ENCODE results near the gene RABGAP1L.
"Not testable (repeated sequence)": the region's sequence is repeated elsewhere in the genome, so short reads cannot be mapped to it uniquely, and the experiment has no call there.

The RABGAP1L gene

DNA sequence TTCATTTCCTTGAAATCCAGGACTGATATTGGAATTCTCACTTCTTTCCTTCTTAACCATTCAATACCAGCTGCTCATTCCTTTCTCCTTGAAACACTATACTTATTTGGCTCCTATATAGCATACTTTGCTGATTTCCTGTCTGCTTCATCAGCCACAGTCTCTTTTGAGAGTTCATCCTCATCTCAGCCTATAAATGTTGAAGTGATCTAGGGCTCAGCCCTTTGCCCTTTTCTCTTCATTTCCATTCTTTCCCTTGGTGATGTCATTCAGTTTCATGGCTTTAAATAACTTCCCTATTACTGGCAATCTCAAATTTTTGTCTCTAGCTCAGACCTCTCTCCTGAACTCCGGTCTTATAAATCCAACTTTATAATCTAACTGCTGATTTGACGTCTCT, 24.1 kb upstream of the RABGAP1L start:
- H3K4me3 ChIP-seq (ENCODE audit: low read depth, low read length): no peak overlapping the region
- ChIA-PET POLR2A (no interaction called here), CTCF (no interaction called here)
- no peak for TF ChIP-seq CTCF (IDR thresholded peaks at IDR 0.05; ENCODE audit: insufficient read depth, low read length, missing control alignments)
- DNase-seq (ENCODE audit: low read depth, low spot score): no peak

DNA sequence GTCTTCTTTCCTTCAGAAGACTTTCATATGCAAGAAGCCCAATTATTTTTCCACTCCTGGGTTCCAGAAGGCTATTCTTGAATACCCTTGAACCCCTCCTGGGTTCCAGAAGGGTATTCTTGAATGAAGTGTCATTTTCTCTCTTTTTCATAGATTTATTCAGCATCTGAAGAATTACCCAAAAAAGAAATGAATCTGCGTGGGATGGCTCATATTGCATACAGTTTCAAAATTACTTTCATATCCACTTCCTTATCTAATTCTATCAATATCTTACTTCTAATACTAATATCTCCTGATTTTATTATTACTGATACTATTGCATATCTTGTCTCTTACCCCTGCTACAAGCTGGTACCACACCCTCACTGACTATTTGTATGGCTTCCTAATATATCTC, 22.6 kb upstream of the RABGAP1L start:
- POLR2A ChIA-PET: no interaction called here

DNA sequence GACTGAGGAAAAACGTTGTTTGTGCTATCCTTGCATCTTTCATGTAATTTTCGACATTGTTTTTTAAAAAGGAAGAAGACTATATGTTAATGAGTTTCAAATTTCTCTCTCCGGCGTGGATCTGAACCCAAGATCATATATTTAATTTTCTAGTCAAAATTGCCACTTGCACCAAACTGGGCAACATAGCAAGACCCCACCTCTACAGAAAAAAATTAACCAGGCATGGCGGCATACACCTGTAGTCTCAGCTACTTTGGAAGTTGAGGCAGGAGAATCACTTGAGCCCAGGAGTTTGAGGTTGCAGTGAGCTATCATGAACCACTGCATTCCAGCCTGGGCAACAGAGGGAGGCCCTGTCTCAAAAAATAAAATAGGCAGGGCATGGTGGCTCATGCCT, 16.5 kb upstream of the RABGAP1L start:
- CTCF ChIA-PET: no interaction called here
- TF ChIP-seq CTCF (IDR thresholded peaks at IDR 0.05; ENCODE audit: insufficient read depth, low read length, missing control alignments): no peak
- no peak for DNase-seq (ENCODE audit: low read depth, low spot score)
- POLR2A ChIA-PET: no interaction called here
- no peak overlapping the region for H3K4me3 ChIP-seq (ENCODE audit: low read depth, low read length)

More for the DNA sequence above, 22.6 kb upstream of the RABGAP1L start:
- no peak overlapping the region for H3K4me3 ChIP-seq (ENCODE audit: low read depth, low read length)
- CTCF ChIA-PET: no interaction called here
- DNase-seq (ENCODE audit: low read depth, low spot score): no peak
- TF ChIP-seq CTCF (IDR thresholded peaks at IDR 0.05; ENCODE audit: insufficient read depth, low read length, missing control alignments): no peak

DNA sequence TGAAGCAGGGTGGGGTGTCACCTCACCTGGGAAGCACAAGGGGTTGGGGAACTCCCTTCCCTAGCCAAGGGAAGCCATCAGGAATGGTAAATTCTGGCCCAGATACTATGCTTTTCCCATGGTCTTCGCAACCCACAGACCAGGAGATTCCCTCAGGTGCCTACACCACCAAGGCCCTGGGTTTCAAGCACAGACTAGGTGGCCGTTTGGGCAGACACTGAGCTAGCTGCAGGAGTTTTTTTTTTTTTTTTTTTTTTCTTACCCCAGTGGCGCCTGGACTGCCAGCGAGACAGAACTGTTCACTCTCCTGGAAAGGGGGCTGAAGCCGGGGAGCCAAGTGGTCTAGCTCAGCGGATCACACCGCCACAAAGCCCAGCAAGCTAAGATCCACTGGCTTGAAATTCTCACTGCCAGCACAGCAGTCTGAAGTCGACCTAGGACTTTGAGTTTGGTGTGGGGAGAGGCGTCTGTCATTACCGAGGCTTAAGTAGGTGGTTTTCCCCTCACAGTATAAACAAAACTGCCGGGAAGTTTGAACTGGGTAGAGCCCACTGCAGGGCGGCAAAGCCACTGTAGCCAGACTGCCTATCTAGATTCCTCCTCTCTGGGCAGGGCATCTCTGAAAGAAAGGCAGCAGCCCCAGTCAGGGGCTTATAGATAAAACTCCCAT, 15.5 kb upstream of the RABGAP1L start:
- POLR2A ChIA-PET; DNase-seq (ENCODE audit: low read depth, low spot score); H3K4me3 ChIP-seq (ENCODE audit: low read depth, low read length); CTCF ChIA-PET: not testable (repeated sequence)

DNA sequence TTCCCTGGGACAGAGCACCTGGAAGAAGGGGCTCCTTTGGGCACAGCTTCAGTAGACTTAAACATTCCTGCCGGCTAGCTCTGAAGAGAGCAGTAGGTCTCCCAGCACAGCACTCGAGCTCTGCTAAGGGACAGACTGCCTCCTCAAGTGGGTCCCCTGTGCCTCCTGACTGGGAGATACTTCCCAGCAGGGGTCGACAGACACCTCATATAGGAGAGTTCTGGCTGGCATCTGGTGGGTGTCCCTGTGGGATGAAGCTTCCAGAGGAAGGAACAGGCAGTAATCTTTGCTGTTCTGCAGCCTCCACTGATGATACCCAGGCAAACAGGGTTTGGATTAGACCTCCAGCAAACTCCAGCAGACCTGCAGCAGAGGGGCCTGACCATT, 14.9 kb upstream of the RABGAP1L start:
- DNase-seq (ENCODE audit: low read depth, low spot score); H3K4me3 ChIP-seq (ENCODE audit: low read depth, low read length); CTCF ChIA-PET; POLR2A ChIA-PET: not testable (repeated sequence)

- ChIA-PET CTCF (interaction anchor here (1.6 kb wide), 1 partner anchor 68 kb away, joined by 6 read pairs; no protein-coding TSS in a partner anchor), POLR2A (no interaction called here)
- DNase-seq (ENCODE audit: low read depth, low spot score): no peak
- H3K4me3 ChIP-seq (ENCODE audit: low read depth, low read length): no peak overlapping the region
- TF ChIP-seq CTCF (IDR thresholded peaks at IDR 0.05; ENCODE audit: insufficient read depth, low read length, missing control alignments): no peak
These were observed 10.1 kb upstream of the RABGAP1L start for GRCh38 chr1:174149216-174149615.

GRCh38 chr1:174150499-174150898, 8.8 kb upstream of the RABGAP1L start:
- ChIA-PET POLR2A (no interaction called here), CTCF (interaction anchor here (1.6 kb wide), 1 partner anchor 67 kb away, joined by 6 read pairs; no protein-coding TSS in a partner anchor)
- no peak for DNase-seq (ENCODE audit: low read depth, low spot score)
- TF ChIP-seq CTCF (IDR thresholded peaks at IDR 0.05; ENCODE audit: insufficient read depth, low read length, missing control alignments): no peak
- no peak overlapping the region for H3K4me3 ChIP-seq (ENCODE audit: low read depth, low read length)
